Aorta (tissue), 5 donors: ENCODE data around the gene CFAP99. TPM values are rescaled to one million over a fixed set of nuclear protein-coding genes. Genes with fewer than 3 reads are reported as not detected.
A peak's percentile ranks its signal among the peaks of the same experiment; 100 is the strongest.

Experiments used
- ATAC-seq: fragments of 200-7000 bp; cut with Tn5 transposase; one replicate; pipeline ENCODE4 v1.9.1; 2022; ENCODE audit warnings: moderate library complexity; ENCODE audit not compliant: low FRiP score
- DNase-seq, 2 donors: peaks; one replicate each; pipeline ENCODE4 v3.0.0-alpha.2; 2020
- H3K27ac ChIP-seq, 2 donors: one replicate each; pipeline ENCODE4 v1.5.1; 2013; ENCODE audit warnings: low read length in 2 of 2, mild to moderate bottlenecking in 2 of 2, moderate library complexity in 2 of 2, control low read depth in 1 of 2, inconsistent platforms in 1 of 2, low read depth in 1 of 2
- H3K27me3 ChIP-seq, 2 donors: one replicate each; pipeline ENCODE4 v1.6.1; 2013; ENCODE audit warnings: control low read depth in 1 of 2, low read length in 1 of 2, mild to moderate bottlenecking in 1 of 2, moderate library complexity in 1 of 2; ENCODE audit not compliant: insufficient read depth in 2 of 2, control insufficient read depth in 1 of 2
- H3K36me3 ChIP-seq, 2 donors: one replicate each; pipeline ENCODE4 v1.6.1; 2013; ENCODE audit warnings: control low read depth in 1 of 2, low read length in 1 of 2, mild to moderate bottlenecking in 1 of 2; ENCODE audit not compliant: insufficient read depth in 2 of 2, control insufficient read depth in 1 of 2
- H3K4me1 ChIP-seq, 2 donors: one replicate each; pipeline ENCODE4 v1.6.1; 2013; ENCODE audit warnings: low read length in 2 of 2, control low read depth in 1 of 2, mild to moderate bottlenecking in 1 of 2, moderate library complexity in 1 of 2; ENCODE audit not compliant: insufficient read depth in 2 of 2, control insufficient read depth in 1 of 2
- H3K4me3 ChIP-seq, 2 donors: one replicate each; pipeline ENCODE4 v1.5.1; 2013; ENCODE audit warnings: low read length in 2 of 2, control low read depth in 1 of 2, mild to moderate bottlenecking in 1 of 2
- H3K9me3 ChIP-seq: one replicate; pipeline ENCODE4 v1.6.1; 2013; ENCODE audit warnings: mild to moderate bottlenecking, low read length; ENCODE audit not compliant: control insufficient read depth
- WGBS, 2 donors: extraction: QIAGEN DNeasy Blood & Tissue Kit; methylation state at CpG; one replicate each; pipeline ENCODE4 v1.1.7; 2013; 5-methylcytosine and 5-hydroxymethylcytosine counted together
- intact Hi-C, 2 donors: fragments of 100-400 bp; cut with DNase I; formaldehyde crosslinking; loops; one replicate each; pipeline versions ENCODE4 v1.14.2 to v1.15.0; 2022
- polyA plus RNA-seq, 2 donors: library from polyadenylated mRNA; stranded (reverse); fragments of 200-250 nt; gene quantifications; one replicate each; pipeline ENCODE4 v1.2.3, GENCODE V29; 2013
- total RNA-seq, 2 donors: library from RNA; stranded (reverse); fragmentation: NEBNext Ultra II Directional; extraction: Animal tissue kit (Norgen Biotek cat#: 25700); gene quantifications; one replicate each; pipeline ENCODE4 v1.2.1, GENCODE V29; 2021
- donor health status: healthy with polysubstance abuse.
- donor health status: Bipolar disorder and iron deficiency.
- donor health status: DM: no; HTN: no; CAD: no.
- donor health status: DM: no; HTN: no; CAD: no.
- donor health status: DM: yes; HTN: yes; CAD: no.

Gene CFAP99
- total and polyA plus RNA-seq, 4 donors = 0.13 TPM; not detected in 3

DNA sequence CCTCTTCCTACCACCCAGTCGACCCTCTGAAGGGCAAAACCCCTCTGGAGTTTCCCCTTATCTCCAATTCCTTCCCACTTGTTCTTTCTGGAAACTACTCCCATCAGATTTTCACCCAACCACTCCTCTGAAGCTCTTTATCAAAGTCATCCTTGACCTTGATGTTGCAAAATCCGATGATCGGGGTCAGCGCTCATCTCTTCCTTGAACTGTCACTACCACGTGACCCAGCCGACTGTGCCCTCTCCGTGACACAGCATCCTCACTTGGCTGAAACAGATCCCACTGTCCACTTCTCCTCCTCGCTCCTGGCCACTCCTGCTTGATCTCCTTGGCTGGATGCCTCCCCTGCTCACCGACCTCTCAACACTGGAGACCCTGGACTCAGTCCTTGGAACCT is 1.1 kb downstream of the CFAP99 start:
- no peak overlapping the region for H3K27ac ChIP-seq
- DNase-seq (no peak), ATAC-seq (no peak)
- no peaks in the 10 kb centered on the region for H3K36me3 ChIP-seq
- H3K4me1 ChIP-seq = peaks cover 0 to 3% of the 10 kb centered on the region in 2 donors
- 55 to 58% methylated on average over 9 of the region's 9 CpGs for WGBS, 2 donors
- intact Hi-C loops = loop anchor here (2.0 to 10.0 kb wide), 3 partner anchors 117 to 158 kb away; partner anchors contain the start of genes MXD4 (in 2 of the 2) and FAM193A (in 1 of the 2)
- no peak overlapping the region for H3K4me3 ChIP-seq
- H3K27me3 ChIP-seq = no peaks in the 10 kb centered on the region
- no peaks in the 10 kb centered on the region for H3K9me3 ChIP-seq

DNA sequence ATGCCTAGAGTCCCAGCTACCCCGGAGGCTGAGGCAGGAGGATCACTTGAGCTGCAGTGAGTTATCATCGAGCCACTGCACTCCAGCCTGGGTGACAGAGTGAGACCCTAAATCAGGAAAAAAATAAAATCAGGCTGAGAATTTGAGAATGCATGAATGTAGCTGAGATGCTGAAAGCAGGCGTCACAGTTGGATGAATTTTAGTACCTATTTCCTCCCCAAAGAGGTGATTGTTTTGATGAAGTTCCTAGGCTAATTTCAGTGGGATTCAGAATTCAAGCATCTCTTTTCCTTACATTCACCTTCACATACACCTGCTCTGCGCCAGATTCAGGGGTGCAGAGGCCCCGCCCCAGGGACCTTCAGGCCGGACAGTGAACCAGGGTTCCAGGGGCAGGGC is 3.2 kb downstream of the CFAP99 start:
- H3K4me1 ChIP-seq = peaks cover 0 to 3% of the 10 kb centered on the region in 2 donors
- no peaks in the 10 kb centered on the region for H3K27me3 ChIP-seq
- DNase-seq = no peak
- intact Hi-C loops = no loop called here
- no peak overlapping the region for H3K4me3 ChIP-seq
- H3K27ac ChIP-seq = no peak overlapping the region
- 80 to 84% methylated on average over 6 of the region's 6 CpGs for WGBS, 2 donors
- no peak for ATAC-seq
- no peaks in the 10 kb centered on the region for H3K36me3 ChIP-seq
- no peaks in the 10 kb centered on the region for H3K9me3 ChIP-seq

DNA sequence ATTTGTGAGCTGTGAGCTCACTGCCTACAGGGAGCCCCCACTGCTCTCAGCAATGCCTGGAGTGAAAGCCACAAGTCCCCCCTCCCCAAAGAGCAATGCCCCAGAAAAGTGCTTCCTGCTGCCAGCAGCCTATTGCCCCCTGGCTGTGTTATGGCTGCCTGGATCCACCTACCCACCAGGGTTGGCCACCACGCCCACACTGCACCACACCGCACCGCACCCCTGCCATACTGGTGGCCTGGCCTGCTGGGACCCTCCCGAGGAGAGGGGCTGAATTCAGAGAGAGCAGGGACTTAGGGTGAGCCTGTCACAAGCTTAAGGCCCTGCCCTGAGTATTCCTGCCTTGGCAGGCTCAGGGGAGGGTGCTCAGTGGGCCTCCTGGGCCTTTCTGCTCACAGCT is 4.3 kb downstream of the CFAP99 start:
- 80 to 88% methylated on average over 4 of the region's 4 CpGs for WGBS, 2 donors

DNA sequence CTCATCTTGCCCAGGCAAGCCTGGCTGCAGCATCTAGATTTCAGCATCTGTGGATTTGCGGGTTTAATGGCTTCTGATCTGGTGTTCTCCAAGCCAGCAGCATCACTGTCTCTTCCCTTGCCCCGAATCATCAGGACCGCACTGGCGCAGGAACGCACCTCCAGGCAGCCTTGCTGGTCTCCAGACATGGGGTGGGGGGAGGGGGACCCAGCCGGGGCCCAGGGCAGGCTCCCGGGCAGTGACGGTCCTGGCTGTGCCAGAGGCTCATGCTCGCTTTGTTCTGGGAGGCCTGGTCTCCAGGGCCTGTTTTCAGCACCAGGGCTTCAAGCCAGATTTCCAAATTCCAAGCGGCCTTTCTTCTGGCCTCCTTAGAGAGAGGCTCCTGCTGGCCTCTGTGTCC is 4.9 kb downstream of the CFAP99 start:
- ATAC-seq = no peak
- Histone ChIP-seq H3K27me3 (no peaks in the 10 kb centered on the region), H3K27ac (no peak overlapping the region), H3K4me3 (no peak overlapping the region), H3K4me1 (peaks cover 0 to 3% of the 10 kb centered on the region in 2 donors), H3K9me3 (no peaks in the 10 kb centered on the region), H3K36me3 (no peaks in the 10 kb centered on the region)
- DNase-seq = no peak
- WGBS, 2 donors = 67 to 81% methylated on average over 10 of the region's 10 CpGs
- intact Hi-C loops = no loop called here

More for the DNA sequence above, 4.3 kb downstream of the CFAP99 start:
- Histone ChIP-seq H3K27me3 (no peaks in the 10 kb centered on the region), H3K9me3 (no peaks in the 10 kb centered on the region), H3K27ac (no peak overlapping the region), H3K4me3 (no peak overlapping the region), H3K36me3 (no peaks in the 10 kb centered on the region), H3K4me1 (peaks cover 0 to 3% of the 10 kb centered on the region in 2 donors)
- no peak for ATAC-seq
- DNase-seq = no peak
- intact Hi-C loops = no loop called here

DNA sequence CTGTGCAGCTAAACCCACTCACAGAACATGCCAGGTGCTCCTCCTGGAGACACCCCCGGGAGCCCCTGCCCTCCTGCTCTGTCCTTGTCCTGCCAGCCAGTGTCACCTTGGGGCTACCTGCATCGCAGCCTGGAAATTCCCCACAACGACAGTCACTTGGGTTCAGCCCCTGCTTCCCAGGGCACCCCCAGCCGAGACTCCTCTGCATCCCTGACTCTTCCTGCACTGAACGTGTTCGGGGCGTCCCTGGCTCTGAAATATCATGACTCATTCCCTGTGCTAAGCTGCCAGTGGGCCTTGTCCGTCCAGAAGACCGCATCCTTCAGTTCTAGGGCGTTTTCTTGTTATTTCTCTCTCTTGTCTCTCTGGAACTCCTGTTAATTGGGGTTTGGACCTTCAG is 5.8 kb downstream of the CFAP99 start:
- no peaks in the 10 kb centered on the region for H3K36me3 ChIP-seq
- DNase-seq (no peak), ATAC-seq (no peak)
- H3K9me3 ChIP-seq = no peaks in the 10 kb centered on the region
- no peaks in the 10 kb centered on the region for H3K27me3 ChIP-seq
- no peak overlapping the region for H3K27ac ChIP-seq
- H3K4me1 ChIP-seq = no peaks in the 10 kb centered on the region
- intact Hi-C loops = no loop called here
- no peak overlapping the region for H3K4me3 ChIP-seq
- 71 to 77% methylated on average over 10 of the region's 10 CpGs for WGBS, 2 donors

DNA sequence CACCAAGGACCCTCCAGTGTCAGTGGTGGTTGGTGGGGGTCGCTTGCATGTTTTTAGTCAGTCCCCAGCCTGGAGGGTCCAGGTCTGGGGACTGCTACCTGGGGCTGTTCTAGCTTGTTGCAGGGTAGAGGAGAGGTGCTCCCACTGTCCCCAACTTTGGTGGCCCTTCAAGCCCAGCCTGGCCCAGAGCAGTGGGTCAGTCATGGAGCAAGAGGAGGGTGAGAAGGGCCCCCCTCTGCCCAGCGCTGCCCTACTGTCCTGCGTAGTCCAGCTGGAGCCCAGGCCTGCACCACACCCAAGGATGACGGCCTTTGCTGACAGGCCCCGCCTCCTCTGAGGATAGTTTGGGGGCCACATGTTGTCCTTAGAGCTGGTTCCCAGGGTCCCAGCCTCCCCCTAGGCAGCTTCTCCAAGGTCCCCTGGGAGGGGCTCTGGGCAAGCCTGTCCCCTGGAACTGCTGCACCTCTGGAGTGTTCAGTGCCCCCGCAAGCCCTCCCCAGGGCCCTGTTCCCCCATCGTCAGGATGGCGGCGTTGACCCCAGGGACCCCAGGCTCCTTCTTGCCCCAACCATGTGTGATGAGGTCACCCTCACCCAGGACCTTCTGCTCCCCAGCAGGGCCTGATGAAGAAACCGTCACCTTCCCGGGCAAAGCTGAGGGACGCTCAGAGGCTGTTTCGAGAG is 6.8 kb downstream of the CFAP99 start:
- H3K27ac ChIP-seq = no peak overlapping the region
- DNase-seq = no peak
- no peak overlapping the region for H3K4me3 ChIP-seq
- ATAC-seq = no peak
- H3K9me3 ChIP-seq = no peaks in the 10 kb centered on the region
- H3K27me3 ChIP-seq = no peaks in the 10 kb centered on the region
- no peaks in the 10 kb centered on the region for H3K36me3 ChIP-seq
- WGBS, 2 donors = 95% methylated on average over 13 of the region's 13 CpGs
- no peaks in the 10 kb centered on the region for H3K4me1 ChIP-seq
- intact Hi-C loops = no loop called here

DNA sequence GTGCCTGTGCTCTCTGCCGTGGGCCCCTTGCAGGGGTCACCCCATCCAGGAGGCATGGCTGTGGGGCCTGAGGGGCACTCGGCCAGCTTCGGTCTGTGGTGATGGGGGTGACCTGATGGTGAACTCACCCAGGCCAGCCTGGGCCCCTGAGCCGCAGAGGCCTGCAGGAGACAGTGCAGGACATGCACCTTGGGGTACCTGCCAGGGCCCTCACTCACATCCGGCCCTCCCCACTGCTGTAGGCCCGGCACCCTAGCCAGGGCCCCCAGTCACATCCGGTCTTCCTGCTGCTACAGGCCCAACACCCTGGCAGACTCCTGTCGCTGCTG is 7.3 kb downstream of the CFAP99 start:
- no peaks in the 10 kb centered on the region for H3K9me3 ChIP-seq
- intact Hi-C loops = no loop called here
- H3K4me3 ChIP-seq = no peak overlapping the region

DNA sequence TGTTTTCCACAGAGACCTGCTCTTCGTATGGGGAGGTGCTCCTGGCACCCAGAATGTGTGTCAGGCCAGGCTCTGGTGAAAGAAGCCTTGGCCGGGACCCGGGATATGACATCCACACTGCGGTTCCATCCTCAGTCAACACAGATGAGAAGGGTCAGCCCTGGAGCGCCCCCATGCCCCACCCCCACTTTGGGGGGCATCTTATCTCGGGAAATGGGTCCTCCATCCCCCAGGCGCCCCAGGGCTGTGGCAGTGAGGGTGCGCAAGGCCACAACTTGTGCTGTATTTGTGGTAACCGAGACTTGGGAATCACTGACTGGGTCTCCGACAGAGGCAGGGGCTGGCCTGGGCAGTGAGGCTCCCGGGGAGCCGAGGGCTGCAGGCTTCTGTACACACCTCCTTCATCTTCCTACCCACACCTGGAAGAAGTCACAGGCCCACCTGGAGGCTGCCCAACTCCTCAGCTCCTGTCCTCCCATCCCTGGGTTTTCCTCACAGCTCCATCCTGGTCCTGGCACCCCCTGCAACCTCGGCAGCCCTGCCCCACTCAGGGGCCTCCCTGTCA is 8.0 kb downstream of the CFAP99 start:
- intact Hi-C loops = no loop called here
- WGBS, 2 donors = 88 to 90% methylated on average over 13 of the region's 13 CpGs
- Histone ChIP-seq H3K36me3 (no peaks in the 10 kb centered on the region), H3K4me3 (no peak overlapping the region), H3K9me3 (no peaks in the 10 kb centered on the region), H3K27me3 (no peaks in the 10 kb centered on the region), H3K4me1 (no peaks in the 10 kb centered on the region), H3K27ac (no peak overlapping the region)
- DNase-seq (peak in 1 of 2 donors; percentile 71), ATAC-seq (no peak)

More for the DNA sequence above, 7.3 kb downstream of the CFAP99 start:
- ATAC-seq (peak; percentile 40), DNase-seq (no peak)
- WGBS, 2 donors = 91% methylated on average over 8 of the region's 8 CpGs
- H3K36me3 ChIP-seq = no peaks in the 10 kb centered on the region
- no peaks in the 10 kb centered on the region for H3K4me1 ChIP-seq
- no peaks in the 10 kb centered on the region for H3K27me3 ChIP-seq
- H3K27ac ChIP-seq = no peak overlapping the region
